HepG2 (cell line): ENCODE results near the gene PRKG1. TPM values are rescaled to one million over a fixed set of nuclear protein-coding genes. Genes with fewer than 3 reads are reported as not detected.

Experiments
- ATAC-seq: fragments of 200-7000 bp; cut with Tn5 transposase; 3 replicates; pipeline ENCODE4 v1.9.1; 2020; ENCODE audit warnings: mild to moderate bottlenecking, moderate library complexity
- BruUV-seq: library from RNA; stranded (reverse); fragments of 400-500 nt; replicated peaks from 2 replicates; lab custom pipeline; 2021; lab: Mats Ljungman, UMichigan
- CTCF ChIA-PET: fragments of 300-600 bp; formaldehyde crosslinking; extraction: SDS; loops from one replicate; lab custom pipeline; 2021; ENCODE audit warnings: low total read pairs, inconsistent platforms, low intra/inter-chr PET ratio; lab: Yijun Ruan, JAX
- POLR2A ChIA-PET: fragments of 350-600 bp; sonication (Branson Sonifier 250); formaldehyde crosslinking; loops from one replicate; lab custom pipeline; 2020; ENCODE audit warnings: antibody characterized with exemption, inconsistent platforms; lab: Yijun Ruan, JAX
- DNase-seq: peaks from one replicate; pipeline ENCODE4 v3.0.0-alpha.2; 2015; ENCODE audit warnings: low spot score
- FAIRE-seq: peaks from 3 replicates; lab custom pipeline; 2011; peaks lifted over from hg19 to GRCh38; lab: Jason Lieb, UNC
- H2AFZ ChIP-seq: one replicate; pipeline ENCODE4 v1.6.1; 2011; ENCODE audit warnings: low read length, inconsistent platforms
- H3K27ac ChIP-seq: fragments of 300-600 bp; 3 replicates; pipeline ENCODE4 v1.8.0; 2011; ENCODE audit warnings: mixed run types, mild to moderate bottlenecking, mixed read lengths, low read length, inconsistent platforms; ENCODE audit not compliant: insufficient read depth; ENCODE audit errors: extremely low read length
- H3K27me3 ChIP-seq, 2 experiments: fragments of 200-600 bp in 1 of 2; 2 replicates in 1 of 2; 3 replicates in 1 of 2; pipeline versions ENCODE4 v1.6.0 to v1.8.0; 2011; ENCODE audit warnings: low read length in 2 of 2, mild to moderate bottlenecking in 2 of 2, moderate library complexity in 2 of 2, inconsistent platforms in 1 of 2; ENCODE audit not compliant: insufficient read depth in 2 of 2, control insufficient read depth in 1 of 2
- H3K36me3 ChIP-seq, 2 experiments: fragments of 200-600 bp in 1 of 2; replicated peaks in 1 of 2; 2 replicates in 1 of 2; 3 replicates in 1 of 2; pipeline versions ENCODE4 v1.5.1 to v1.8.0; 2011; ENCODE audit warnings: low read length in 2 of 2, inconsistent platforms in 1 of 2; ENCODE audit not compliant: insufficient read depth in 2 of 2, control insufficient read depth in 1 of 2
- H3K4me1 ChIP-seq: 2 replicates; pipeline ENCODE4 v1.5.1; 2012; ENCODE audit warnings: low read length, inconsistent platforms; ENCODE audit not compliant: insufficient read depth
- H3K4me2 ChIP-seq: 2 replicates; pipeline ENCODE4 v1.6.0; 2011; ENCODE audit warnings: low read depth, low read length, inconsistent platforms
- H3K4me3 ChIP-seq, 3 experiments: fragments of 200-600 bp in 1 of 3; sonication (generic), shearing (Covaris generic) in 1 of 3; replicated peaks in 1 of 3; 2 replicates each; pipeline ENCODE4 v1.5.1; 2011 to 2016; ENCODE audit warnings: low read length in 3 of 3, inconsistent platforms in 2 of 3, low read depth in 2 of 3, mild to moderate bottlenecking in 2 of 3, control low read depth in 1 of 3, mixed read lengths in 1 of 3; ENCODE audit not compliant: insufficient read depth in 1 of 3
- H3K79me2 ChIP-seq: one replicate; pipeline ENCODE4 v1.6.1; 2011; ENCODE audit warnings: low read length, inconsistent platforms; ENCODE audit not compliant: insufficient read depth
- H3K9ac ChIP-seq: 2 replicates; pipeline ENCODE4 v1.6.0; 2011; ENCODE audit warnings: mild to moderate bottlenecking, low read depth, low read length, inconsistent platforms; ENCODE audit not compliant: insufficient read depth
- H3K9me3 ChIP-seq: 2 replicates; pipeline ENCODE4 v1.5.1; 2012; ENCODE audit warnings: mild to moderate bottlenecking, low read length
- H4K20me1 ChIP-seq: 2 replicates; pipeline ENCODE4 v1.6.0; 2011; ENCODE audit warnings: inconsistent platforms, mild to moderate bottlenecking, low read length, moderate library complexity; ENCODE audit not compliant: insufficient read depth
- CREM ChIP-seq, 2 experiments: sonication (generic) in 1 of 2; formaldehyde crosslinking in 1 of 2; IDR thresholded peaks; 2 replicates each; pipeline versions ENCODE4 v1.4.0 to v1.6.1; 2016 to 2020; ENCODE audit warnings: antibody characterized with exemption in 1 of 2, mild to moderate bottlenecking in 1 of 2, missing genetic modification reagents in 1 of 2
- ESRRA ChIP-seq: sonication (generic); formaldehyde crosslinking; IDR thresholded peaks from 2 replicates; pipeline ENCODE4 v1.5.1; 2020; ENCODE audit warnings: mild to moderate bottlenecking, low read depth, missing genetic modification reagents
- HNRNPK ChIP-seq: fragments of 200-400 bp; formaldehyde crosslinking; IDR thresholded peaks from 2 replicates; pipeline ENCODE4 v1.6.1; 2018; ENCODE audit warnings: low read length, low read depth, moderate library complexity, mild to moderate bottlenecking; ENCODE audit not compliant: poor library complexity, severe bottlenecking
- MIER2 ChIP-seq: IDR thresholded peaks from 2 replicates; pipeline ENCODE4 v1.6.1; 2016; ENCODE audit warnings: missing biosample characterization, missing genetic modification reagents
- NR2C2 ChIP-seq: sonication (generic); formaldehyde crosslinking; IDR thresholded peaks from 2 replicates; pipeline ENCODE4 v1.4.0; 2020; ENCODE audit warnings: missing genetic modification reagents, mild to moderate bottlenecking, moderate library complexity, borderline replicate concordance
- ZNF20 ChIP-seq: sonication (generic); formaldehyde crosslinking; IDR thresholded peaks from 2 replicates; pipeline ENCODE4 v1.4.0; 2020; ENCODE audit warnings: mild to moderate bottlenecking, moderate library complexity, missing genetic modification reagents
- ZNF337 ChIP-seq: sonication (generic); formaldehyde crosslinking; IDR thresholded peaks from 2 replicates; pipeline ENCODE4 v1.5.1; 2020; ENCODE audit warnings: missing genetic modification reagents, low read depth, mild to moderate bottlenecking, borderline replicate concordance
- ZNF383 ChIP-seq: sonication (generic); formaldehyde crosslinking; IDR thresholded peaks from 2 replicates; pipeline ENCODE4 v1.4.0; 2020; ENCODE audit warnings: missing genetic modification reagents, mild to moderate bottlenecking, borderline replicate concordance
- ZNF878 ChIP-seq: sonication (generic); formaldehyde crosslinking; IDR thresholded peaks from 2 replicates; pipeline ENCODE4 v1.8.1; 2023; ENCODE audit warnings: mild to moderate bottlenecking, missing genetic modification reagents, moderate library complexity
- whole genome bisulfite sequencing: methylation state at CpG from one replicate; pipeline ENCODE4 v1.1.6; 2017; ENCODE audit warnings: low lambda C conversion rate; 5-methylcytosine and 5-hydroxymethylcytosine counted together
- in situ Hi-C: cut with HindIII; loops from 2 replicates; pipeline ENCODE4 v1.10.0; 2017; ENCODE audit warnings: low pct_unique_long_range_greater_than_20kb; ENCODE audit not compliant: extremely low pct_ligation_motif_present
- intact Hi-C: fragments of 100-400 bp; cut with micrococcal nuclease; formaldehyde crosslinking; loops from one replicate; pipeline ENCODE4 v1.10.0; 2022; ENCODE audit not compliant: unreplicated experiment
- polyA plus RNA-seq, 8 experiments: library from polyadenylated mRNA; depleted of rRNA in 3 of 8; stranded (reverse) in 7 of 8; unstranded in 1 of 8; fragments of >200 nt; fragmentation: Illumina TruSeq in 4 of 8; extraction: Trizol in 4 of 8; gene quantifications; 2 replicates each; pipeline versions ENCODE4 v1.2.1 to v1.2.3, GENCODE V29; 2011 to 2016; ENCODE audit warnings: low read depth in 4 of 8, missing spikeins in 1 of 8, mixed read lengths in 1 of 8; ENCODE audit not compliant: insufficient read depth in 1 of 8
- total RNA-seq, 5 experiments: library from RNA; depleted of rRNA; stranded (reverse); fragments of >200 nt; fragmentation: Illumina TruSeq; extraction: Trizol; gene quantifications; 2 replicates each; pipeline ENCODE4 v1.2.3, GENCODE V29; 2016; ENCODE audit warnings: low read depth in 1 of 5
- TF ChIP-seq, protein P1 (sequence below): sonication (generic); formaldehyde crosslinking; IDR thresholded peaks from 2 replicates; pipeline ENCODE4 v1.4.0; 2020; ENCODE audit warnings: missing genetic modification reagents, mild to moderate bottlenecking, borderline replicate concordance
- TF ChIP-seq, protein P2 (sequence below): IDR thresholded peaks from 2 replicates; pipeline ENCODE4 v1.6.1; 2012; ENCODE audit warnings: inconsistent platforms

Gene PRKG1
- total and polyA plus RNA-seq, 2 of the 13 experiments (the other 11 are each of a cell fraction or from before 2014, with no cell fraction given) = 0.01 TPM; not detected in 1

DNA sequence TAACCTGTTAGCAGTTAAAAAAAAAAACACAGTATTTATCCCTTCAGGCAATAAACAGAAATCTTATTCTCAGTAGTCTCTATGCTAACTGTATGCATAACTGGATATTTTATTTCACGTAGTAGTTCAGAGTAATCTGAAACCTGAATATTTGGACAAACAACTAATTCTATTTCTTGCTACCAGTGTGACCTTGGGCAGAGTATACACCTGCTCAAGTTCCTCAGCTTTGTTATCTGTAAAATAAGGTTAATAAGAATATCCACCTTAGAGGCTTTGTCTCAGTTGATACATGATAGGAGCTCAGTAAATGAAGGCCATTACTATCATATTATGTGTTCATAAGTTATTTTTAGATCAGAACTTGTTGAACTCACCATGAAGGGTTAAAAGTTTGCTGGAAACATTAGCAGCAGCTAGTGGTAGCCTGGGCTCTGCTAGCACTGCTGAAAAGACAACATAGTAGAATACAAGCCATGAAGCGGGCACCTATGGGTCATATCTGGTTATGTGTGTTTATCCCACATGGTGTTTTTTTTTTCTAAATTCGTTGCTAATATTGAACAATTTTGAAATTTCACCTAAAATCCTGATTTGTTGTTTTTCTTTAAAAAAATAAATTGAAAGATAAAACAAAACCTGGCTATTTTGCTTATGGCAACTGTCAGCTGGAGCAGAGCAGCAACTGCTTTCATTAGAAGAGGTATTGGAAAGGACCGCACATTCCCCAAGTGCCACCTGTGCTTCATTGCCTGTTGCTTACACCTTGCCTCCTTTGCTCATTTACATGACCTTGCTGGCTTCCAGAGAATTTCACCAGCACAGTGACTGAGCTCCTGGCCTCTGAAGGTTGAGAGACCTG lies 303.0 kb downstream of the PRKG1 start:
- Histone ChIP-seq H3K36me3 (no peaks in the 10 kb centered on the region), H3K27me3 (no peaks in the 10 kb centered on the region), H3K4me3 (no peak overlapping the region), H3K4me1 (no peaks in the 10 kb centered on the region), H3K9me3 (no peaks in the 10 kb centered on the region), H3K27ac (no peak overlapping the region), H3K9ac (no peak overlapping the region), H2AFZ (no peak overlapping the region), H3K79me2 (no peaks in the 10 kb centered on the region), H4K20me1 (no peaks in the 10 kb centered on the region), H3K4me2 (no peak overlapping the region)
- intact Hi-C loops (no loop called here), in situ Hi-C loops (loop anchor here (25.0 kb wide), 1 partner anchor 835 kb away; no protein-coding TSS in a partner anchor)
- ChIA-PET CTCF (no interaction called here), POLR2A (no interaction called here)
- FAIRE-seq = no peak
- ATAC-seq = no peak
- no peak for TF ChIP-seq ESRRA (CRISPR knock-in tag)
- no peak for TF ChIP-seq ZNF337 (CRISPR knock-in tag)
- TF ChIP-seq HNRNPK = no peak
- TF ChIP-seq, protein P1, sequence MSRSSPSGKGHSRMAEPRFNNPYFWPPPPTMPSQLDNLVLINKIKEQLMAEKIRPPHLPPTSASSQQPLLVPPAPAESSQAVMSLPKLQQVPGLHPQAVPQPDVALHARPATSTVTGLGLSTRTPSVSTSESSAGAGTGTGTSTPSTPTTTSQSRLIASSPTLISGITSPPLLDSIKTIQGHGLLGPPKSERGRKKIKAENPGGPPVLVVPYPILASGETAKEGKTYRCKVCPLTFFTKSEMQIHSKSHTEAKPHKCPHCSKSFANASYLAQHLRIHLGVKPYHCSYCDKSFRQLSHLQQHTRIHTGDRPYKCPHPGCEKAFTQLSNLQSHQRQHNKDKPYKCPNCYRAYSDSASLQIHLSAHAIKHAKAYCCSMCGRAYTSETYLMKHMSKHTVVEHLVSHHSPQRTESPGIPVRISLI (CRISPR knock-in tag) = no peak
- TF ChIP-seq CREM (IDR thresholded peaks at IDR 0.05) = no peak
- TF ChIP-seq CREM (CRISPR knock-in tag; IDR thresholded peaks at IDR 0.05) = no peak
- no peak for TF ChIP-seq NR2C2
- no peak for TF ChIP-seq ZNF878 (CRISPR knock-in tag)
- no peak for TF ChIP-seq ZNF20 (CRISPR knock-in tag)
- no peak for TF ChIP-seq MIER2 (CRISPR knock-in tag)
- no peak for TF ChIP-seq ZNF383 (CRISPR knock-in tag)
- TF ChIP-seq, protein P2, sequence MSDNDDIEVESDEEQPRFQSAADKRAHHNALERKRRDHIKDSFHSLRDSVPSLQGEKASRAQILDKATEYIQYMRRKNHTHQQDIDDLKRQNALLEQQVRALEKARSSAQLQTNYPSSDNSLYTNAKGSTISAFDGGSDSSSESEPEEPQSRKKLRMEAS = no peak
- WGBS = 33% methylated on average over 4 of the region's 4 CpGs
- DNase-seq = no peak
- BruUV-seq = no TSS peak
